ENCODE data around the gene NT5DC1.

Gene NT5DC1

GRCh38 chr6:116239856-116240255, 139.2 kb downstream of the NT5DC1 start:
- no peaks in the 10 kb centered on the region for H3K4me1 Mint-ChIP-seq
- no peaks in the 10 kb centered on the region for H3K27me3 Mint-ChIP-seq (ENCODE audit: low read depth, poor library complexity)
- H3K9me3 Mint-ChIP-seq: no peaks in the 10 kb centered on the region
- peaks cover 16% of the 10 kb centered on the region for H3K36me3 Mint-ChIP-seq (ENCODE audit: low read depth)
- TF ChIP-seq CTCF (IDR thresholded peaks at IDR 0.05): no peak
- DNase-seq: no peak
- no peak overlapping the region for H3K27ac Mint-ChIP-seq
- no peak overlapping the region for H3K4me3 Mint-ChIP-seq

GRCh38 chr6:116244284-116244683, 143.6 kb downstream of the NT5DC1 start:
- DNase-seq: no peak
- no peak for TF ChIP-seq CTCF (IDR thresholded peaks at IDR 0.05)
- H3K27me3 Mint-ChIP-seq (ENCODE audit: low read depth, poor library complexity): no peaks in the 10 kb centered on the region
- no peaks in the 10 kb centered on the region for H3K9me3 Mint-ChIP-seq
- no peak overlapping the region for H3K27ac Mint-ChIP-seq
- H3K4me3 Mint-ChIP-seq: no peak overlapping the region
- peaks cover 23% of the 10 kb centered on the region for H3K36me3 Mint-ChIP-seq (ENCODE audit: low read depth)
- peaks cover 11% of the 10 kb centered on the region for H3K4me1 Mint-ChIP-seq

- H3K4me1 Mint-ChIP-seq: peaks cover 11% of the 10 kb centered on the region
- peaks cover 17% of the 10 kb centered on the region for H3K36me3 Mint-ChIP-seq (ENCODE audit: low read depth)
- H3K27ac Mint-ChIP-seq: no peak overlapping the region
- H3K27me3 Mint-ChIP-seq (ENCODE audit: low read depth, poor library complexity): no peaks in the 10 kb centered on the region
- no peak overlapping the region for H3K4me3 Mint-ChIP-seq
- no peak for TF ChIP-seq CTCF (IDR thresholded peaks at IDR 0.05)
- no peak for DNase-seq
- H3K9me3 Mint-ChIP-seq: no peaks in the 10 kb centered on the region
Measured at GRCh38 chr6:116246089-116246488, 145.4 kb downstream of the NT5DC1 start.

- DNase-seq: no peak
- H3K27me3 Mint-ChIP-seq (ENCODE audit: low read depth, poor library complexity): no peaks in the 10 kb centered on the region
- no peaks in the 10 kb centered on the region for H3K9me3 Mint-ChIP-seq
- H3K4me1 Mint-ChIP-seq: peaks cover 11% of the 10 kb centered on the region
- TF ChIP-seq CTCF (IDR thresholded peaks at IDR 0.05): no peak
- H3K36me3 Mint-ChIP-seq (ENCODE audit: low read depth): peaks cover 14% of the 10 kb centered on the region
- no peak overlapping the region for H3K27ac Mint-ChIP-seq
- no peak overlapping the region for H3K4me3 Mint-ChIP-seq
Measured at GRCh38 chr6:116247285-116247684, 146.6 kb downstream of the NT5DC1 start.

- peaks cover 11% of the 10 kb centered on the region for H3K4me1 Mint-ChIP-seq
- no peaks in the 10 kb centered on the region for H3K9me3 Mint-ChIP-seq
- H3K4me3 Mint-ChIP-seq: peak overlapping the region; percentile 41
- H3K27ac Mint-ChIP-seq: no peak overlapping the region
- H3K36me3 Mint-ChIP-seq (ENCODE audit: low read depth): peaks cover 14% of the 10 kb centered on the region
- no peak for DNase-seq
- no peaks in the 10 kb centered on the region for H3K27me3 Mint-ChIP-seq (ENCODE audit: low read depth, poor library complexity)
- TF ChIP-seq CTCF (IDR thresholded peaks at IDR 0.05): no peak
Measured at GRCh38 chr6:116248577-116248976, 147.9 kb downstream of the NT5DC1 start.

GRCh38 chr6:116251568-116252384, 151.1 kb downstream of the NT5DC1 start:
- Mint-ChIP-seq H3K4me1 (peaks cover 11% of the 10 kb centered on the region), H3K4me3 (no peak overlapping the region), H3K27me3 (ENCODE audit: low read depth, poor library complexity) (no peaks in the 10 kb centered on the region), H3K27ac (no peak overlapping the region), H3K36me3 (ENCODE audit: low read depth) (peaks cover 14% of the 10 kb centered on the region), H3K9me3 (no peaks in the 10 kb centered on the region)
- no peak for DNase-seq
- no peak for TF ChIP-seq CTCF (IDR thresholded peaks at IDR 0.05)

Data from nephron progenitor cell (in vitro differentiated cells).